H1 (cell line): ENCODE measurements around the gene CHD5.

Source experiments
- ATF3 ChIP-seq: IDR thresholded peaks from 2 replicates; pipeline ENCODE4 v1.6.1; 2011; ENCODE audit warnings: low read depth, mild to moderate bottlenecking, low read length; ENCODE audit not compliant: insufficient read depth
- CTCF ChIP-seq, 3 experiments: IDR thresholded peaks; 1 replicate in 2 of 3; 2 replicates in 1 of 3; pipeline versions ENCODE4 v1.5.1 to v1.6.1; 2011; ENCODE audit warnings: low read length in 3 of 3, mild to moderate bottlenecking in 3 of 3, inconsistent platforms in 2 of 3, low read depth in 1 of 3, moderate library complexity in 1 of 3; ENCODE audit not compliant: insufficient read depth in 1 of 3; ENCODE audit errors: control extremely low read depth in 1 of 3
- EZH2 ChIP-seq: fragments of 200-600 bp; sonication (generic); IDR thresholded peaks from 2 replicates; pipeline ENCODE4 v1.7.1; 2012; ENCODE audit warnings: low read depth, mild to moderate bottlenecking, moderate library complexity, low read length, inconsistent platforms; ENCODE audit not compliant: severe bottlenecking
- GABPA ChIP-seq: IDR thresholded peaks from 2 replicates; pipeline ENCODE4 v1.6.1; 2011; ENCODE audit warnings: mild to moderate bottlenecking, low read length, moderate library complexity, borderline replicate concordance; ENCODE audit not compliant: insufficient read depth
- HDAC6 ChIP-seq: IDR thresholded peaks from one replicate; pipeline ENCODE4 v1.7.1; 2012; ENCODE audit warnings: low read depth, mild to moderate bottlenecking, inconsistent platforms, low read length, moderate library complexity
- MAX ChIP-seq: IDR thresholded peaks from 2 replicates; pipeline ENCODE4 v1.6.1; 2012; ENCODE audit warnings: inconsistent platforms
- PHF8 ChIP-seq: fragments of 200-600 bp; sonication (generic); conservative IDR thresholded peaks from 2 replicates; pipeline ENCODE4 v1.7.1; 2012; ENCODE audit warnings: low read depth, mild to moderate bottlenecking, inconsistent platforms, low read length, moderate library complexity
- POLR2A ChIP-seq, 2 experiments: IDR thresholded peaks; 1 replicate in 1 of 2; 2 replicates in 1 of 2; pipeline ENCODE4 v1.6.1; 2011; ENCODE audit warnings: low read depth in 2 of 2, low read length in 2 of 2, mild to moderate bottlenecking in 2 of 2; ENCODE audit errors: control extremely low read depth in 1 of 2
- POLR2AphosphoS5 ChIP-seq: IDR thresholded peaks from 2 replicates; pipeline ENCODE4 v1.6.1; 2011; ENCODE audit warnings: low read depth, low read length
- RAD21 ChIP-seq, 2 experiments: IDR thresholded peaks in 1 of 2; conservative IDR thresholded peaks in 1 of 2; 2 replicates each; pipeline ENCODE4 v1.6.1; 2011; ENCODE audit warnings: low read depth in 2 of 2, low read length in 2 of 2, improper control_type of control experiment in 1 of 2, inconsistent platforms in 1 of 2, mild to moderate bottlenecking in 1 of 2, moderate library complexity in 1 of 2
- SIRT6 ChIP-seq: IDR thresholded peaks from one replicate; pipeline ENCODE4 v1.7.1; 2012; ENCODE audit warnings: low read length, inconsistent platforms

GRCh38 chr1:6185151-6185550 is 5.0 kb upstream of the CHD5 start:
- TF ChIP-seq CTCF (IDR thresholded peaks at IDR 0.05; ENCODE audit: control extremely low read depth in 1 of 3, insufficient read depth in 1 of 3, low read depth in 1 of 3, low read length in 3 of 3) (no peak), HDAC6 (no peak), MAX (no peak), GABPA (no peak), POLR2A (IDR thresholded peaks at IDR 0.05; ENCODE audit: control extremely low read depth in 1 of 2, low read depth in 2 of 2, low read length in 2 of 2) (no peak), ATF3 (no peak), RAD21 (IDR thresholded peaks at IDR 0.05 in 1 of 2, conservative IDR thresholded peaks at IDR 0.05 in 1 of 2; ENCODE audit: low read depth in 2 of 2, low read length in 2 of 2) (no peak), EZH2 (no peak), POLR2AphosphoS5 (no peak), SIRT6 (no peak), PHF8 (no peak)
